GM19240 (cell line): Measurements from ENCODE around the gene PPP1R12B.
"Not testable (repeated sequence)": the region's sequence is repeated elsewhere in the genome, so short reads cannot be mapped to it uniquely, and the experiment has no call there.

Experiments used
- DNase-seq: peaks from one replicate; pipeline ENCODE4 v3.0.0; 2011; ENCODE audit warnings: low spot score; ENCODE audit not compliant: insufficient read length

The PPP1R12B gene

GRCh38 chr1:202484032-202484431 lies 135.5 kb downstream of the PPP1R12B start:
- not testable (repeated sequence) for DNase-seq

GRCh38 chr1:202484820-202485219 lies 136.3 kb downstream of the PPP1R12B start:
- not testable (repeated sequence) for DNase-seq

GRCh38 chr1:202488178-202488649 lies 139.7 kb downstream of the PPP1R12B start:
- DNase-seq, result peak; percentile 0

GRCh38 chr1:202489101-202489500 lies 140.6 kb downstream of the PPP1R12B start:
- not testable (repeated sequence) for DNase-seq

- DNase-seq, result not testable (repeated sequence)
Measured at GRCh38 chr1:202493112-202493511, 144.6 kb downstream of the PPP1R12B start.

- no peak for DNase-seq
Measured at GRCh38 chr1:202498542-202498941, 150.0 kb downstream of the PPP1R12B start.

GRCh38 chr1:202499997-202500396 lies 151.5 kb downstream of the PPP1R12B start:
- not testable (repeated sequence) for DNase-seq

- no peak for DNase-seq
Measured at GRCh38 chr1:202501281-202501680, 152.8 kb downstream of the PPP1R12B start.

GRCh38 chr1:202505356-202505755 lies 156.9 kb downstream of the PPP1R12B start:
- DNase-seq, result no peak

- not testable (repeated sequence) for DNase-seq
Measured at GRCh38 chr1:202505880-202506575, 157.5 kb downstream of the PPP1R12B start.

- not testable (repeated sequence) for DNase-seq
Measured at GRCh38 chr1:202508863-202509262, 160.4 kb downstream of the PPP1R12B start.

GRCh38 chr1:202513875-202514274 lies 165.4 kb downstream of the PPP1R12B start:
- not testable (repeated sequence) for DNase-seq

- DNase-seq, result no peak
Measured at GRCh38 chr1:202516434-202516877, 168.0 kb downstream of the PPP1R12B start.

GRCh38 chr1:202517146-202517545 lies 168.6 kb downstream of the PPP1R12B start:
- DNase-seq, result not testable (repeated sequence)

GRCh38 chr1:202518180-202518579 lies 169.7 kb downstream of the PPP1R12B start:
- DNase-seq, result not testable (repeated sequence)

- DNase-seq, result not testable (repeated sequence)
Measured at GRCh38 chr1:202518905-202519304, 170.4 kb downstream of the PPP1R12B start.

- not testable (repeated sequence) for DNase-seq
Measured at GRCh38 chr1:202520129-202520856, 171.8 kb downstream of the PPP1R12B start.

GRCh38 chr1:202520857-202521216 lies 172.3 kb downstream of the PPP1R12B start:
- not testable (repeated sequence) for DNase-seq

GRCh38 chr1:202521484-202521883 lies 173.0 kb downstream of the PPP1R12B start:
- DNase-seq, result not testable (repeated sequence)

- no peak for DNase-seq
Measured at GRCh38 chr1:202521886-202522285, 173.4 kb downstream of the PPP1R12B start.

GRCh38 chr1:202526056-202526455 lies 177.6 kb downstream of the PPP1R12B start:
- DNase-seq, result not testable (repeated sequence)

GRCh38 chr1:202528096-202528722 lies 179.7 kb downstream of the PPP1R12B start:
- not testable (repeated sequence) for DNase-seq
